Measurements from ENCODE around the gene NOL9. TPM values are rescaled to one million over a fixed set of nuclear protein-coding genes. Genes with fewer than 3 reads are reported as not detected.

NOL9 gene
- total RNA-seq, 2 experiments from 2014 or later, result 39.8 to 43.6 TPM

- ATAC-seq, result no peak
- H3K36me3 Mint-ChIP-seq (ENCODE audit: low read depth), result peaks cover 63% of the 10 kb centered on the region
- ChIA-PET POLR2A (no interaction called here), CTCF (interaction anchor here (1.0 kb wide), 1 partner anchor 9 kb away, joined by 3 read pairs; no protein-coding TSS in a partner anchor)
- no peaks in the 10 kb centered on the region for H3K27me3 Mint-ChIP-seq (ENCODE audit: low read depth)
- peaks cover 40% of the 10 kb centered on the region for H3K4me1 Mint-ChIP-seq (ENCODE audit: low read depth)
- H3K27ac Mint-ChIP-seq, result peak overlapping the region; percentile 49
- H3K9me3 Mint-ChIP-seq (ENCODE audit: insufficient read depth), result no peaks in the 10 kb centered on the region
- H3K4me3 Mint-ChIP-seq, result no peak overlapping the region
- no peak for DNase-seq
These were observed 43.4 kb upstream of the NOL9 start for GRCh38 chr1:6597777-6598131.

- ATAC-seq, result no peak
- Mint-ChIP-seq H3K27me3 (ENCODE audit: low read depth) (no peaks in the 10 kb centered on the region), H3K4me3 (no peak overlapping the region), H3K9me3 (ENCODE audit: insufficient read depth) (no peaks in the 10 kb centered on the region), H3K36me3 (ENCODE audit: low read depth) (peaks cover 66% of the 10 kb centered on the region), H3K4me1 (ENCODE audit: low read depth) (peaks cover 46% of the 10 kb centered on the region), H3K27ac (peak overlapping the region; percentile 15)
- DNase-seq, result no peak
- POLR2A ChIA-PET, result no interaction called here
- CTCF ChIA-PET, result interaction anchor here (1.0 kb wide), 1 partner anchor 8 kb away, joined by 3 read pairs; no protein-coding TSS in a partner anchor
These were observed 42.8 kb upstream of the NOL9 start for GRCh38 chr1:6596886-6597776.

- H3K4me3 Mint-ChIP-seq, result no peak overlapping the region
- no peak for DNase-seq
- no peaks in the 10 kb centered on the region for H3K9me3 Mint-ChIP-seq (ENCODE audit: insufficient read depth)
- H3K27me3 Mint-ChIP-seq (ENCODE audit: low read depth), result no peaks in the 10 kb centered on the region
- POLR2A ChIA-PET, result no interaction called here
- no peak for ATAC-seq
- H3K27ac Mint-ChIP-seq, result no peak overlapping the region
- CTCF ChIA-PET, result no interaction called here
- peaks cover 64% of the 10 kb centered on the region for H3K36me3 Mint-ChIP-seq (ENCODE audit: low read depth)
- peaks cover 54% of the 10 kb centered on the region for H3K4me1 Mint-ChIP-seq (ENCODE audit: low read depth)
These were observed 42.0 kb upstream of the NOL9 start for GRCh38 chr1:6596351-6596750.

- Mint-ChIP-seq H3K4me1 (ENCODE audit: low read depth) (peaks cover 62% of the 10 kb centered on the region), H3K27me3 (ENCODE audit: low read depth) (no peaks in the 10 kb centered on the region), H3K27ac (peak overlapping the region; percentile 46), H3K9me3 (ENCODE audit: insufficient read depth) (no peaks in the 10 kb centered on the region), H3K36me3 (ENCODE audit: low read depth) (peaks cover 59% of the 10 kb centered on the region), H3K4me3 (no peak overlapping the region)
- ChIA-PET POLR2A (no interaction called here), CTCF (no interaction called here)
- ATAC-seq, result no peak
- no peak for DNase-seq
These were observed 40.8 kb upstream of the NOL9 start for GRCh38 chr1:6594977-6595740.

- DNase-seq (no peak), ATAC-seq (no peak)
- no peak overlapping the region for H3K27ac Mint-ChIP-seq
- H3K4me1 Mint-ChIP-seq (ENCODE audit: low read depth), result peaks cover 49% of the 10 kb centered on the region
- H3K36me3 Mint-ChIP-seq (ENCODE audit: low read depth), result peaks cover 59% of the 10 kb centered on the region
- H3K4me3 Mint-ChIP-seq, result no peak overlapping the region
- no peaks in the 10 kb centered on the region for H3K27me3 Mint-ChIP-seq (ENCODE audit: low read depth)
- CTCF ChIA-PET, result no interaction called here
- no peaks in the 10 kb centered on the region for H3K9me3 Mint-ChIP-seq (ENCODE audit: insufficient read depth)
- POLR2A ChIA-PET, result no interaction called here
These were observed 39.5 kb upstream of the NOL9 start for GRCh38 chr1:6593810-6594209.

- H3K27ac Mint-ChIP-seq, result peak overlapping the region; percentile 79
- DNase-seq, result no peak
- H3K4me3 Mint-ChIP-seq, result no peak overlapping the region
- H3K9me3 Mint-ChIP-seq (ENCODE audit: insufficient read depth), result no peaks in the 10 kb centered on the region
- H3K4me1 Mint-ChIP-seq (ENCODE audit: low read depth), result peaks cover 45% of the 10 kb centered on the region
- ATAC-seq, result no peak
- ChIA-PET CTCF (interaction anchor here (1.0 kb wide), 1 partner anchor 8 kb away, joined by 4 read pairs; no protein-coding TSS in a partner anchor), POLR2A (interaction anchor here (1.1 kb wide), 1 partner anchor 11 kb away, joined by 4 read pairs; no protein-coding TSS in a partner anchor)
- H3K27me3 Mint-ChIP-seq (ENCODE audit: low read depth), result no peaks in the 10 kb centered on the region
- peaks cover 65% of the 10 kb centered on the region for H3K36me3 Mint-ChIP-seq (ENCODE audit: low read depth)
These were observed 38.7 kb upstream of the NOL9 start for GRCh38 chr1:6592865-6593593.

GRCh38 chr1:6592441-6592840 lies 38.1 kb upstream of the NOL9 start:
- Mint-ChIP-seq H3K4me3 (peak overlapping the region; percentile 2), H3K9me3 (ENCODE audit: insufficient read depth) (no peaks in the 10 kb centered on the region), H3K27me3 (ENCODE audit: low read depth) (no peaks in the 10 kb centered on the region), H3K27ac (peak overlapping the region; percentile 79), H3K36me3 (ENCODE audit: low read depth) (peaks cover 63% of the 10 kb centered on the region), H3K4me1 (ENCODE audit: low read depth) (peaks cover 42% of the 10 kb centered on the region)
- DNase-seq (no peak), ATAC-seq (peak; percentile 7)
- ChIA-PET POLR2A (interaction anchor here (1.1 kb wide), 1 partner anchor 11 kb away, joined by 4 read pairs; no protein-coding TSS in a partner anchor), CTCF (interaction anchor here (1.0 to 1.4 kb wide), 2 partner anchors 9 to 10 kb away, joined by 3 to 4 read pairs; partner anchors contain the start of gene KLHL21)

GRCh38 chr1:6591644-6592043 lies 37.3 kb upstream of the NOL9 start:
- peaks cover 46% of the 10 kb centered on the region for H3K4me1 Mint-ChIP-seq (ENCODE audit: low read depth)
- no peaks in the 10 kb centered on the region for H3K27me3 Mint-ChIP-seq (ENCODE audit: low read depth)
- no peak overlapping the region for H3K4me3 Mint-ChIP-seq
- DNase-seq, result no peak
- no peaks in the 10 kb centered on the region for H3K9me3 Mint-ChIP-seq (ENCODE audit: insufficient read depth)
- H3K36me3 Mint-ChIP-seq (ENCODE audit: low read depth), result peaks cover 61% of the 10 kb centered on the region
- CTCF ChIA-PET, result interaction anchor here (1.3 to 1.4 kb wide), 2 partner anchors 8 to 11 kb away, joined by 3 to 4 read pairs; partner anchors contain the start of gene KLHL21
- POLR2A ChIA-PET, result interaction anchor here (1.1 kb wide), 1 partner anchor 12 kb away, joined by 4 read pairs; no protein-coding TSS in a partner anchor
- ATAC-seq, result no peak
- H3K27ac Mint-ChIP-seq, result peak overlapping the region; percentile 79

- ATAC-seq (peak; percentile 39), DNase-seq (peak; percentile 36)
- ChIA-PET POLR2A (no interaction called here), CTCF (interaction anchor here (1.3 to 1.4 kb wide), 2 partner anchors 9 to 11 kb away, joined by 3 to 4 read pairs; partner anchors contain the start of gene KLHL21)
- Mint-ChIP-seq H3K36me3 (ENCODE audit: low read depth) (peaks cover 57% of the 10 kb centered on the region), H3K4me1 (ENCODE audit: low read depth) (peaks cover 45% of the 10 kb centered on the region), H3K9me3 (ENCODE audit: insufficient read depth) (no peaks in the 10 kb centered on the region), H3K4me3 (no peak overlapping the region), H3K27me3 (ENCODE audit: low read depth) (no peaks in the 10 kb centered on the region), H3K27ac (peak overlapping the region; percentile 79)
These were observed 36.9 kb upstream of the NOL9 start for GRCh38 chr1:6591222-6591621.

GRCh38 chr1:6590046-6590445 lies 35.7 kb upstream of the NOL9 start:
- CTCF ChIA-PET, result interaction anchor here (1.2 to 1.8 kb wide), 2 partner anchors 10 to 35 kb away, joined by 3 to 6 read pairs; partner anchors contain the start of genes TAS1R1 and ZBTB48
- POLR2A ChIA-PET, result interaction anchor here (1.1 kb wide), 1 partner anchor 13 kb away, joined by 3 read pairs; no protein-coding TSS in a partner anchor
- no peaks in the 10 kb centered on the region for H3K9me3 Mint-ChIP-seq (ENCODE audit: insufficient read depth)
- no peak overlapping the region for H3K27ac Mint-ChIP-seq
- no peak for DNase-seq
- ATAC-seq, result no peak
- H3K36me3 Mint-ChIP-seq (ENCODE audit: low read depth), result peaks cover 45% of the 10 kb centered on the region
- peaks cover 40% of the 10 kb centered on the region for H3K4me1 Mint-ChIP-seq (ENCODE audit: low read depth)
- H3K27me3 Mint-ChIP-seq (ENCODE audit: low read depth), result no peaks in the 10 kb centered on the region
- no peak overlapping the region for H3K4me3 Mint-ChIP-seq

- ChIA-PET POLR2A (interaction anchor here (0.6 to 1.1 kb wide), 4 partner anchors 8 to 17 kb away, joined by 3 to 6 read pairs (median 3); no protein-coding TSS in a partner anchor), CTCF (interaction anchor here (1.2 to 1.8 kb wide), 3 partner anchors 9 to 34 kb away, joined by 3 to 6 read pairs (median 3); partner anchors contain the start of genes TAS1R1 and ZBTB48)
- Mint-ChIP-seq H3K4me1 (ENCODE audit: low read depth) (peaks cover 42% of the 10 kb centered on the region), H3K27me3 (ENCODE audit: low read depth) (no peaks in the 10 kb centered on the region), H3K36me3 (ENCODE audit: low read depth) (peaks cover 37% of the 10 kb centered on the region), H3K27ac (no peak overlapping the region), H3K9me3 (ENCODE audit: insufficient read depth) (no peaks in the 10 kb centered on the region), H3K4me3 (no peak overlapping the region)
- no peak for DNase-seq
- ATAC-seq, result no peak
These were observed 34.7 kb upstream of the NOL9 start for GRCh38 chr1:6588893-6589520.

Measured in activated CD8-positive, alpha-beta T cell treated with anti-CD3 and anti-CD28 coated beads, Interleukin-2, amount 10 ng/mL, durations not matched to agents 7 days and 5 days (primary cell).